Activated T-cell treated with anti-CD3 and anti-CD28 coated beads, Interleukin-2, amount 50 U/mL, for 24 hours (primary cell): ENCODE measurements around the gene INO80B.

Experiments used
- DNase-seq: peaks from one replicate; pipeline ENCODE4 v3.0.0-alpha.2; 2020
- H3K27ac Mint-ChIP-seq: 2 replicates; pipeline ENCODE4 v1.8.0; 2020; ENCODE audit warnings: mild to moderate bottlenecking, mixed read lengths
- H3K27me3 Mint-ChIP-seq: 2 replicates; pipeline ENCODE4 v1.8.0; 2020; ENCODE audit warnings: mixed read lengths
- H3K36me3 Mint-ChIP-seq: 2 replicates; pipeline ENCODE4 v1.8.0; 2020; ENCODE audit warnings: low read depth, mixed read lengths
- H3K4me1 Mint-ChIP-seq: 2 replicates; pipeline ENCODE4 v1.8.0; 2020; ENCODE audit warnings: low read depth, mixed read lengths
- H3K4me3 Mint-ChIP-seq: 2 replicates; pipeline ENCODE4 v1.8.0; 2020; ENCODE audit warnings: mild to moderate bottlenecking, moderate library complexity, mixed read lengths
- H3K9me3 Mint-ChIP-seq: 2 replicates; pipeline ENCODE4 v1.8.0; 2020; ENCODE audit warnings: mixed read lengths

INO80B gene

GRCh38 chr2:74493546-74493945 is 38.7 kb downstream of the INO80B start:
- DNase-seq, result no peak
- Mint-ChIP-seq H3K4me1 (peaks cover 12% of the 10 kb centered on the region), H3K4me3 (no peak overlapping the region), H3K27ac (no peak overlapping the region), H3K9me3 (no peaks in the 10 kb centered on the region), H3K27me3 (peaks cover 13% of the 10 kb centered on the region), H3K36me3 (peaks cover 56% of the 10 kb centered on the region)

DNA sequence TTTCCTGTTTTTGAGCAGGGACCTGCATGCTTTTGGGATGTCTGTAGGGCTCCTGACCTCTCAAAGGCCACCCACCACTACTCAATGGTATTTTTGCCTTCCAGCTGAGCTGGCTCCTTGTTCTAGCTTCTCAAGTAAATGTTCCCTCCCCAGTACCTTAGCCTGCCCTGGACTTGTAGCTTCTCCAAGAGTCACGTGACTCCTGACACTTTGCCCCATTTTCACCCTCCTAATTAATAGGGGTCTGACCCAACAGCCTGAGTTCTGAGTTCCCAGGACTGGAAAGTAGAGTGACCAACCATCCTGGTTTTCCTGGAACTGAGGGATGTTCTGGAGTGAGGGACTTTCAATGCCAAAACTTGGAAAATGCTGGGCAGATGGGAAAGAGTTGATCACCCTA is 40.6 kb downstream of the INO80B start:
- Mint-ChIP-seq H3K4me3 (no peak overlapping the region), H3K4me1 (peaks cover 24% of the 10 kb centered on the region), H3K9me3 (no peaks in the 10 kb centered on the region), H3K27me3 (peaks cover 30% of the 10 kb centered on the region), H3K36me3 (peaks cover 42% of the 10 kb centered on the region), H3K27ac (no peak overlapping the region)
- DNase-seq, result no peak

GRCh38 chr2:74496997-74497776 is 42.3 kb downstream of the INO80B start:
- no peaks in the 10 kb centered on the region for H3K9me3 Mint-ChIP-seq
- peaks cover 24% of the 10 kb centered on the region for H3K36me3 Mint-ChIP-seq
- DNase-seq, result no peak
- H3K27ac Mint-ChIP-seq, result no peak overlapping the region
- H3K4me3 Mint-ChIP-seq, result peak overlapping the region; percentile 73
- H3K4me1 Mint-ChIP-seq, result peaks cover 26% of the 10 kb centered on the region
- peaks cover 47% of the 10 kb centered on the region for H3K27me3 Mint-ChIP-seq

- H3K27me3 Mint-ChIP-seq, result peaks cover 55% of the 10 kb centered on the region
- peak; percentile 61 for DNase-seq
- peaks cover 17% of the 10 kb centered on the region for H3K36me3 Mint-ChIP-seq
- peaks cover 34% of the 10 kb centered on the region for H3K4me1 Mint-ChIP-seq
- H3K4me3 Mint-ChIP-seq, result peak overlapping the region; percentile 73
- no peak overlapping the region for H3K27ac Mint-ChIP-seq
- no peaks in the 10 kb centered on the region for H3K9me3 Mint-ChIP-seq
Measured at GRCh38 chr2:74497777-74498499, 43.1 kb downstream of the INO80B start.

DNA sequence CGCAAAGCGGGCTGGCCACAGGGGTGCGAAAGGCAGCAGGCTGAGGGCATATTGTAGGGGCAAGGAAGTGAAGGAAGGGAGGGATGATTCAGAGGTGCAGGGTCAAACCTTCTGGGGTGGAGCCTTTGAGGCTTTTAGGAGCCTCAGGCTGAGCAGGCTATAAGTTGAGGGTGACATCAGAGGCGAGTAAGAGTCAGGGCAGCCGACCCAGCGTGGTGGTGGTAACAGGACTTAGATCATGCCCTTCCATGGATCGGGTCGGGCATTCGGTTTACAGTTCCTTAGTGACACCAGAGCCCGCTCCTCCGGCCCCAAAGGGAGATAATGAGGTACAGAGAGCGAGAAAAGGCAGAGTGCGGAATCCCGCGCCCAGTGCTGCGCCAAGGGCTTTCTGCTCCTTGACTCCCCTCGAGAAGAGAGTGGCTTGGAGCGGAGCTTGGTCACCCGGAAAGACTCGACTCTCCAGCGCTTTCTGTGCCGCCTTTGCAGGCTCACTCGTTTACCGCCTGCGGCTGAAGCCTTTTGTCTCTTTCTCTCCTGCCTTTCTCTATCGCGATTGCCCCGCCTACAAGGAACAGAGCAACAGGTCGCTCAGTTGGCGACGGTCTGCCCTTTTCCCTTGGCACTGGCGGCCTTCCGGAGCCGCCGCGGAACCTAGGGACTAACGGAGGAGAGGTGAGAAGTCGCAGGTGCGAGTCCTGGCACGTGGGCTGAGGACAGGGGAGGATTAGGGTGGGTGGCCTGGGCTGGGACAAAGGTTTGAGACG is 43.8 kb downstream of the INO80B start:
- H3K9me3 Mint-ChIP-seq, result no peaks in the 10 kb centered on the region
- peaks cover 41% of the 10 kb centered on the region for H3K4me1 Mint-ChIP-seq
- H3K36me3 Mint-ChIP-seq, result peaks cover 11% of the 10 kb centered on the region
- DNase-seq, result peak; percentile 60
- peak overlapping the region; percentile 73 for H3K4me3 Mint-ChIP-seq
- peaks cover 62% of the 10 kb centered on the region for H3K27me3 Mint-ChIP-seq
- peak overlapping the region; percentile 4 for H3K27ac Mint-ChIP-seq

- H3K27me3 Mint-ChIP-seq, result peaks cover 69% of the 10 kb centered on the region
- no peak for DNase-seq
- H3K4me3 Mint-ChIP-seq, result peak within 1 kb of the TSS; percentile 73
- peaks cover 7% of the 10 kb centered on the region for H3K36me3 Mint-ChIP-seq
- H3K9me3 Mint-ChIP-seq, result no peaks in the 10 kb centered on the region
- H3K27ac Mint-ChIP-seq, result peak within 1 kb of the TSS; percentile 4
- H3K4me1 Mint-ChIP-seq, result peaks cover 49% of the 10 kb centered on the region
Measured at GRCh38 chr2:74499267-74499939, 44.5 kb downstream of the INO80B start, which contains the start of gene LBX2. TSS of gene LBX2 (minus strand) at chr2:74499603. CDS start at chr2:74499537, 66 bp downstream.

- H3K36me3 Mint-ChIP-seq, result peaks cover 11% of the 10 kb centered on the region
- no peak overlapping the region for H3K27ac Mint-ChIP-seq
- peak overlapping the region; percentile 30 for H3K4me3 Mint-ChIP-seq
- H3K27me3 Mint-ChIP-seq, result peaks cover 76% of the 10 kb centered on the region
- DNase-seq, result no peak
- no peaks in the 10 kb centered on the region for H3K9me3 Mint-ChIP-seq
- peaks cover 53% of the 10 kb centered on the region for H3K4me1 Mint-ChIP-seq
Measured at GRCh38 chr2:74499940-74500577, 45.2 kb downstream of the INO80B start.

DNA sequence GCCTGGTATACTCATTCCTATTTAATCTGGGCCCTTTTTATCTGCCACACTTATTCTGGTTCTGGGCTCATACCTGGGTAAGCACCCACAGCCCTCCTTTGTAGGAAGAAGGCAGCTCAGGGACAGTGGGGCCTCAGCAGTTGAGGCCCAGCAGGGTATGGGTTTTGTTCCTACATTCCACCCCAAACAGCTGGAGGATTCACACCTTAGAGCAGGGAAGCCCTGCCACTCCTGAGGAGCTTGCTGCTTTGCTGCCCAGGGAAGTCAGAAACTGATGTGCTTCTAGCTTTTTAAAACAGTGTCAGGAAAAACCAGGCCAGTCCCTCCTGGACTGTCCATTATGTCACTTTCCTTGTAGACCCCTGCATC is 45.7 kb downstream of the INO80B start:
- Mint-ChIP-seq H3K4me3 (no peak overlapping the region), H3K27ac (no peak overlapping the region), H3K4me1 (peaks cover 58% of the 10 kb centered on the region), H3K9me3 (no peaks in the 10 kb centered on the region), H3K36me3 (peaks cover 15% of the 10 kb centered on the region), H3K27me3 (peaks cover 81% of the 10 kb centered on the region)
- DNase-seq, result no peak

- Mint-ChIP-seq H3K4me1 (peaks cover 65% of the 10 kb centered on the region), H3K4me3 (peak overlapping the region; percentile 71), H3K36me3 (peaks cover 23% of the 10 kb centered on the region), H3K9me3 (no peaks in the 10 kb centered on the region), H3K27me3 (peaks cover 84% of the 10 kb centered on the region), H3K27ac (peak overlapping the region; percentile 26)
- DNase-seq, result no peak
Measured at GRCh38 chr2:74501335-74502071, 46.6 kb downstream of the INO80B start.

DNA sequence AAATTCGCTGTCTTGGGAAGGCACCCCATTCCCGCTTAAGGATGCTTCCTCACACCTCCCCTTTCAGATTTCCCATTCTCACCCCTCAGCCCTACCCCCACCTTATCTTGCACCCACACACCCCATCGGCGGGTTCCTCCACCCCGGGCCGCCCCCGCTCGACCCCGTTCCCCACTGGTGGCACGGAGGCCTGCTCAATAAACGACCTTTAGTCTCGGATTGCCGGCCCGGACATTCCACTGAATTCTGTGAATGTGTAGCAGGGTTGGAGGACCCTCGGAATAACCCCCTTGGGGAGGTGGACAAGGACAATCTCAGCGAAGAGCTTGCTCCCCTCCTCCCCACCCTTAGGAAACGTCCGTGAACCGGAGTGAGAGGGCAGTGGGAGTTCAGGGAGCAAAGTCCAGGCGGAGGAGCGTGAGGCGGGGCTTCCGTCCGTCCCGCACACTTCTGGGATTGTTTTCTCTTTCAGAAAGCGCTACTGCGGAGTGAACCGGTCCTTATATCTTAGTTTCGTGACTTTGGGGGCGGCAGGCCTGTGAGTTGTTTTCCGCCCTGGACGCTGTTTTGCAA is 47.3 kb downstream of the INO80B start:
- peaks cover 71% of the 10 kb centered on the region for H3K4me1 Mint-ChIP-seq
- H3K36me3 Mint-ChIP-seq, result peaks cover 30% of the 10 kb centered on the region
- H3K9me3 Mint-ChIP-seq, result no peaks in the 10 kb centered on the region
- no peak for DNase-seq
- peaks cover 87% of the 10 kb centered on the region for H3K27me3 Mint-ChIP-seq
- peak overlapping the region; percentile 71 for H3K4me3 Mint-ChIP-seq
- peak overlapping the region; percentile 26 for H3K27ac Mint-ChIP-seq

DNA sequence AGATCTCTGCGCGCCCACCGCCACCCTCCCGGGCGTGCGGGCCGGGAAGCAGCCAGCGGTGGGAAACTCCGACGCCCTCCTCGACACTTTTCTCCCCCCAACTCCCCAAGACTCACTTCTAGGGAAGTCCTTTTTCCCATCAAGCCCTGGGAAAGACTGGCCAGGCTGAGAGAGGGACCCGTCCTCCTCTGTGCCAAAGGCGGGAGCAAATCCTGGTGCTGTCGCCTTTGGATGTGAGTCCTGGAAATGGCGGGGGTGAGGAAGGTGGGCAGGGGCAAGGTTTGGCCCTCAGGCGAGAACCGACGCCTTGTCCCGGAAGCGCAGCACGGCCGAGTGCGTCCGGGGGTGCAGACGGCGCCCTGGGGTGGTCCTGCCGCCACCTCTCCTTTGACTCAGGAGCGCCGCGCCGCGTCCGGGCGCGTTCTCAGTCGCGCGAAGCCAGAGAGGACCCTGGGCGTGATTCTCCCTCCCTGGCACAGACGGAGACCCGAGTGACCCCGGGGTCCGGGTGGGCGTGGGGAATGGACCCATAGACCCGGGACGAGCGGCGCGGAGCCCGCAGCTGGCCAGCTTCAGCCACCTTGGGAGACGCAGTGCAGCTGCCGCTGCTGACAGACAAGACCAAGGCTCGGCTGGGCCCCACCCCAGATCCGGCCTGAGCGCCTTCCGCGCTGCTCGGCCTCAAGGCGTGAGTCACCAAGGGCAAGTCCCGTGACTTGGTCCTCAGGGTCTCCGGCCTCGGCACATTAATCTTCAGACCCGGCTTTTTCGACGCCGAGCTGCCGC is 48.0 kb downstream of the INO80B start:
- Mint-ChIP-seq H3K36me3 (peaks cover 35% of the 10 kb centered on the region), H3K4me3 (peak overlapping the region; percentile 71), H3K4me1 (peaks cover 69% of the 10 kb centered on the region), H3K9me3 (no peaks in the 10 kb centered on the region), H3K27me3 (peaks cover 80% of the 10 kb centered on the region), H3K27ac (no peak overlapping the region)
- DNase-seq, result peak; percentile 70
